ENCODE results near the gene BMPR1B. TPM values are rescaled to one million over a fixed set of nuclear protein-coding genes. Genes with fewer than 3 reads are reported as not detected.
"Not testable (repeated sequence)": the region's sequence is repeated elsewhere in the genome, so short reads cannot be mapped to it uniquely, and the experiment has no call there.

Gene BMPR1B
- total RNA-seq, 2 experiments from 2014 or later: not detected

GRCh38 chr4:94841166-94841863 lies 83.6 kb downstream of the BMPR1B start:
- not testable (repeated sequence) for H3K4me1 Mint-ChIP-seq, H3K36me3 Mint-ChIP-seq, H3K27me3 Mint-ChIP-seq, H3K4me3 Mint-ChIP-seq, DNase-seq, H3K27ac Mint-ChIP-seq, H3K9me3 Mint-ChIP-seq

- Mint-ChIP-seq H3K36me3 (no peaks in the 10 kb centered on the region), H3K9me3 (no peaks in the 10 kb centered on the region), H3K4me3 (no peak overlapping the region), H3K4me1 (no peaks in the 10 kb centered on the region), H3K27ac (no peak overlapping the region), H3K27me3 (peaks cover 7% of the 10 kb centered on the region)
- DNase-seq: no peak
These were observed 84.1 kb downstream of the BMPR1B start for GRCh38 chr4:94841864-94842221.

GRCh38 chr4:94843216-94843615 lies 85.5 kb downstream of the BMPR1B start:
- Mint-ChIP-seq H3K27ac (no peak overlapping the region), H3K4me3 (no peak overlapping the region), H3K27me3 (peaks cover 9% of the 10 kb centered on the region), H3K4me1 (no peaks in the 10 kb centered on the region), H3K9me3 (no peaks in the 10 kb centered on the region), H3K36me3 (no peaks in the 10 kb centered on the region)
- DNase-seq: no peak

- Mint-ChIP-seq H3K4me3 (no peak overlapping the region), H3K4me1 (no peaks in the 10 kb centered on the region), H3K27ac (no peak overlapping the region), H3K36me3 (no peaks in the 10 kb centered on the region), H3K9me3 (no peaks in the 10 kb centered on the region), H3K27me3 (peaks cover 9% of the 10 kb centered on the region)
- no peak for DNase-seq
These were observed 90.6 kb downstream of the BMPR1B start for GRCh38 chr4:94848326-94848725.

GRCh38 chr4:94849901-94850300 lies 92.1 kb downstream of the BMPR1B start:
- H3K27ac Mint-ChIP-seq: no peak overlapping the region
- no peaks in the 10 kb centered on the region for H3K4me1 Mint-ChIP-seq

GRCh38 chr4:94852616-94853015 lies 94.9 kb downstream of the BMPR1B start:
- Mint-ChIP-seq H3K9me3 (no peaks in the 10 kb centered on the region), H3K4me1 (no peaks in the 10 kb centered on the region), H3K27ac (no peak overlapping the region), H3K36me3 (no peaks in the 10 kb centered on the region), H3K27me3 (no peaks in the 10 kb centered on the region), H3K4me3 (no peak overlapping the region)
- no peak for DNase-seq

More at GRCh38 chr4:94849901-94850300, 92.1 kb downstream of the BMPR1B start:
- no peak for DNase-seq
- Mint-ChIP-seq H3K4me3 (no peak overlapping the region), H3K36me3 (no peaks in the 10 kb centered on the region), H3K27me3 (peaks cover 4% of the 10 kb centered on the region), H3K9me3 (no peaks in the 10 kb centered on the region)

- Mint-ChIP-seq H3K36me3 (no peaks in the 10 kb centered on the region), H3K27me3 (no peaks in the 10 kb centered on the region), H3K4me1 (no peaks in the 10 kb centered on the region), H3K27ac (no peak overlapping the region), H3K9me3 (no peaks in the 10 kb centered on the region), H3K4me3 (no peak overlapping the region)
- DNase-seq: no peak
These were observed 98.3 kb downstream of the BMPR1B start for GRCh38 chr4:94856030-94856429.

- Mint-ChIP-seq H3K27me3 (peaks cover 3% of the 10 kb centered on the region), H3K27ac (no peak overlapping the region), H3K9me3 (no peaks in the 10 kb centered on the region), H3K4me3 (no peak overlapping the region), H3K4me1 (no peaks in the 10 kb centered on the region), H3K36me3 (no peaks in the 10 kb centered on the region)
- no peak for DNase-seq
These were observed 112.4 kb downstream of the BMPR1B start for GRCh38 chr4:94870146-94870545.

GRCh38 chr4:94871644-94872305 lies 114.0 kb downstream of the BMPR1B start:
- Mint-ChIP-seq H3K27ac (no peak overlapping the region), H3K27me3 (peaks cover 3% of the 10 kb centered on the region), H3K9me3 (no peaks in the 10 kb centered on the region), H3K36me3 (no peaks in the 10 kb centered on the region), H3K4me3 (no peak overlapping the region), H3K4me1 (no peaks in the 10 kb centered on the region)
- no peak for DNase-seq

- Mint-ChIP-seq H3K27ac (no peak overlapping the region), H3K9me3 (no peaks in the 10 kb centered on the region), H3K27me3 (peaks cover 3% of the 10 kb centered on the region), H3K36me3 (no peaks in the 10 kb centered on the region), H3K4me3 (no peak overlapping the region), H3K4me1 (no peaks in the 10 kb centered on the region)
- DNase-seq: no peak
These were observed 120.2 kb downstream of the BMPR1B start for GRCh38 chr4:94877973-94878372.

GRCh38 chr4:94880956-94881355 lies 123.2 kb downstream of the BMPR1B start:
- no peaks in the 10 kb centered on the region for H3K36me3 Mint-ChIP-seq
- no peaks in the 10 kb centered on the region for H3K4me1 Mint-ChIP-seq
- H3K4me3 Mint-ChIP-seq: no peak overlapping the region
- H3K9me3 Mint-ChIP-seq: no peaks in the 10 kb centered on the region
- H3K27me3 Mint-ChIP-seq: no peaks in the 10 kb centered on the region
- H3K27ac Mint-ChIP-seq: no peak overlapping the region
- no peak for DNase-seq

GRCh38 chr4:94882756-94883155 lies 125.0 kb downstream of the BMPR1B start:
- Mint-ChIP-seq H3K36me3 (no peaks in the 10 kb centered on the region), H3K9me3 (no peaks in the 10 kb centered on the region)

GRCh38 chr4:94887027-94887426 lies 129.3 kb downstream of the BMPR1B start:
- no peaks in the 10 kb centered on the region for H3K4me1 Mint-ChIP-seq

More at GRCh38 chr4:94882756-94883155, 125.0 kb downstream of the BMPR1B start:
- Mint-ChIP-seq H3K27me3 (peaks cover 7% of the 10 kb centered on the region), H3K4me3 (no peak overlapping the region), H3K27ac (no peak overlapping the region), H3K4me1 (no peaks in the 10 kb centered on the region)
- no peak for DNase-seq

GRCh38 chr4:94889523-94889922 lies 131.8 kb downstream of the BMPR1B start:
- no peak overlapping the region for H3K4me3 Mint-ChIP-seq
- no peaks in the 10 kb centered on the region for H3K4me1 Mint-ChIP-seq
- H3K27ac Mint-ChIP-seq: no peak overlapping the region
- H3K36me3 Mint-ChIP-seq: no peaks in the 10 kb centered on the region
- H3K27me3 Mint-ChIP-seq: peaks cover 7% of the 10 kb centered on the region
- H3K9me3 Mint-ChIP-seq: no peaks in the 10 kb centered on the region
- no peak for DNase-seq

More at GRCh38 chr4:94887027-94887426, 129.3 kb downstream of the BMPR1B start:
- H3K27me3 Mint-ChIP-seq: peaks cover 7% of the 10 kb centered on the region
- H3K27ac Mint-ChIP-seq: no peak overlapping the region
- H3K9me3 Mint-ChIP-seq: no peaks in the 10 kb centered on the region
- H3K4me3 Mint-ChIP-seq: no peak overlapping the region
- DNase-seq: no peak
- no peaks in the 10 kb centered on the region for H3K36me3 Mint-ChIP-seq

- H3K36me3 Mint-ChIP-seq: no peaks in the 10 kb centered on the region
- H3K27ac Mint-ChIP-seq: no peak overlapping the region
- no peak overlapping the region for H3K4me3 Mint-ChIP-seq
- no peaks in the 10 kb centered on the region for H3K9me3 Mint-ChIP-seq
- peaks cover 7% of the 10 kb centered on the region for H3K27me3 Mint-ChIP-seq
- no peak for DNase-seq
- H3K4me1 Mint-ChIP-seq: no peaks in the 10 kb centered on the region
These were observed 132.2 kb downstream of the BMPR1B start for GRCh38 chr4:94889946-94890345.

GRCh38 chr4:94890579-94890978 lies 132.8 kb downstream of the BMPR1B start:
- H3K9me3 Mint-ChIP-seq: no peaks in the 10 kb centered on the region
- H3K27me3 Mint-ChIP-seq: peaks cover 7% of the 10 kb centered on the region
- no peak overlapping the region for H3K27ac Mint-ChIP-seq
- H3K36me3 Mint-ChIP-seq: no peaks in the 10 kb centered on the region
- H3K4me3 Mint-ChIP-seq: no peak overlapping the region
- no peak for DNase-seq
- no peaks in the 10 kb centered on the region for H3K4me1 Mint-ChIP-seq
